Measurements from ENCODE around the gene QPCTL. TPM values are rescaled to one million over a fixed set of nuclear protein-coding genes. Genes with fewer than 3 reads are reported as not detected.
"Not testable (repeated sequence)": the region's sequence is repeated elsewhere in the genome, so short reads cannot be mapped to it uniquely, and the experiment has no call there.

QPCTL gene
- total RNA-seq, 1 donor from 2014 or later = 1.6 TPM

DNA sequence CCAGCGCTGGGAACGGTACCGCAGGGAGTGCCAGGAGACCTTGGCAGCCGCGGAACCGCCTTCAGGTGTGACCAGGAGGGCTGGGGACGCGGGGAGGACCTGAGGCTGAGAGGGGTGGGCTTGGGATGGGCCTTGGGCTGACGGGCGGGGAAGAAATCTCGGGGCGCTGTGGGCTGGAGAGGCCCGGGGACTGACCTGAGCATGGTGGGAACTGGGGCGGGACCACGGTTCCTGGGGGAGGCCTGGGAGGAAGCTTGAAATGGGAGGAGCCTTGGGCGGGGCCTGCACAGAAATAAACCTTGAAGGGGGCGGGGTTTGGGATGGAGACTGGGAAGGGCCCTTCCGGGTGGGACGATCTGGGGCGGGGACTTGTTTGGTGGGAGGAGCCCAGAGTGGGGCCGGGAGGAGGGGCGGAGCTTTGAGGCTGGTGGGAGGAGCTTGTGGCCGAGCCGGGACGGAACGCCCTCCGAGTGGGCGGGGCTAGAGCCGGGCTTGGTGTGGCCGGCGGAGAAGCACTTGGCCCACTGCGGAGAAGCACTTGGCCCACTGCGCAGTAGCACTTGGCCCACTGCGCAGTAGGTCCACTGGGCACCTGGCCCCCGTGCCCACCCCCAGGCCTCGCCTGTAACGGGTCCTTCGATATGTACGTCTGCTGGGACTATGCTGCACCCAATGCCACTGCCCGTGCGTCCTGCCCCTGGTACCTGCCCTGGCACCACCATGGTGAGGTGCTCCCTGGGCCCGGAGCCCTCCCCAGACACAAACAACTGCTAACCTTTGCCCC is 21.6 kb upstream of the QPCTL start:
- ATAC-seq (ENCODE audit: poor library complexity) (peak; percentile 61), DNase-seq (peak; percentile 77)
- intact Hi-C loops (cut with DNase I) = no loop called here

DNA sequence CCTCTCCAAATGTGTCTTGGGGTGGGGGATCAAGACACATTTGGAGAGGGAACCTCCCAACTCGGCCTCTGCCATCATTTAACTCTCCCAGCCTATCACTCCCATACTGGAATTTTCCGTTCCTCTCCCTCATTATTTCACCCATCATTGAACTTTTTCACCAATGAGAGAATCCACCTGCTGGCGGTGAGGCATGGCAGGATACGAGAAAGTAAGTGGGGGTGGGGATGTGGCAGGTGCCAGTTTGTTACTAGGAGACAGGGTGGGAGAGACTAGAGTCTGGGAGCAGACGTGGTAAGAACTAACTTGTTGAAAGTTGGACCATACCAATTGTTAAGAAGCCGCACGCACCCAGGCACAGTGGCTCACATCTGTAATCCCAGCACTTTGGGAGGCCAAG is 17.5 kb upstream of the QPCTL start:
- intact Hi-C loops (cut with DNase I) = no loop called here
- ATAC-seq (ENCODE audit: poor library complexity) (no peak), DNase-seq (no peak)

GRCh38 chr19:45676851-45677263 is 15.6 kb upstream of the QPCTL start:
- DNase-seq = no peak
- ATAC-seq (ENCODE audit: poor library complexity) = peak; percentile 10
- intact Hi-C loops (cut with DNase I) = no loop called here

DNA sequence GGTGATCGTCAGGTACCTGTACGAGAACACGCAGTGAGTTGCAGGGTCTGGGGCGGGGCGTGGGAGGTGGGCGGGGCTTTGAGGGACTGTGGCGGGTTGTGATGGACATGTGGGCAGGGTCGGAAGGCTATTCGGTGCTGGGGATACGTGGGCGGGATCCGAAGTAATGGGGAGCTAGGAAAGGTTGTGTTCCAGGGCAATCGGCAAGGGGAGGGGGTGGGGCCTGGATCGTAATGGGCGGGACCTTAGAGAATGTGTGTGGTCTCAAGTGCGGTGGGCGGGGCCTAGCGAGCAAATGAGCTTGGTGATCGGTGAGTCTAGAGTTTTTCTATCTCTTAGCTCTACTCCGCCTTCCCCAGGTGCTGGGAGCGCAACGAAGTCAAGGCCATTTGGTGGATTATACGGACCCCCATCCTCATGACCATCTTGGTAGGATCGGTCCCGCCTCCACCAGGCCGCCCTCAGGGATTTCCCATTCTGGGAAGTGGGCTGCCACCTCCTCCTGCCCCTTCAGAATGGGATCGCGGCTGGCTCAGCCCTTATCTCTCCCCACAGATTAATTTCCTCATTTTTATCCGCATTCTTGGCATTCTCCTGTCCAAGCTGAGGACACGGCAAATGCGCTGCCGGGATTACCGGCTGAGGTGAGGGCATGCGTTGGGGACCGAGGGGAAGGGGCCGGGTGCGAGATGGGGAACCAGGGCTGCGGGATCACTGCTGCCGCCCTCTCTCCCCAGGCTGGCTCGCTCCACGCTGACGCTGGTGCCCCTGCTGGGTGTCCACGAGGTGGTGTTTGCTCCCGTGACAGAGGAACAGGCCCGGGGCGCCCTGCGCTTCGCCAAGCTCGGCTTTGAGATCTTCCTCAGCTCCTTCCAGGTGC is 14.9 kb upstream of the QPCTL start:
- ATAC-seq (ENCODE audit: poor library complexity) = peak; percentile 60
- intact Hi-C loops (cut with DNase I) = no loop called here

DNA sequence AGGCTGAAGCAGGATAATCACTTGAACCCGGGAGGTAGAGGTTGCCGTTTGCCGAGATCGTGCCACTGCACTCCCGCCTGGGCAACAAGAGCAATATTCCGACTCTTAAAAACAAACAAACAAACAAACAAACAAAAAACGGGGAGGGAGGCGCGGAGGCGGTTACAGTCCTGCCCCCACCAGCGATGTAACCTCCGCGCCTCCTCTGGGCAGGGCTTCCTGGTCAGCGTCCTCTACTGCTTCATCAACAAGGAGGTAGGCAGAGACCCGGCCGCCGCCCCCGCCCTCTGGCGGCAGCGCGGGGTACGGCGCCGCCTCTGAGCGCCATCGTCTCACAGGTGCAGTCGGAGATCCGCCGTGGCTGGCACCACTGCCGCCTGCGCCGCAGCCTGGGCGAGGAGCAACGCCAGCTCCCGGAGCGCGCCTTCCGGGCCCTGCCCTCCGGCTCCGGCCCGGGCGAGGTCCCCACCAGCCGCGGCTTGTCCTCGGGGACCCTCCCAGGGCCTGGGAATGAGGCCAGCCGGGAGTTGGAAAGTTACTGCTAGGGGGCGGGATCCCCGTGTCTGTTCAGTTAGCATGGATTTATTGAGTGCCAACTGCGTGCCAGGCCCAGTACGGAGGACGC is 11.0 kb upstream of the QPCTL start:
- intact Hi-C loops (cut with DNase I) = no loop called here
- peak; percentile 92 for ATAC-seq (ENCODE audit: poor library complexity)
- DNase-seq = peak; percentile 93

More for the DNA sequence above, 14.9 kb upstream of the QPCTL start:
- DNase-seq = peak; percentile 79

- ATAC-seq (ENCODE audit: poor library complexity) (no peak), DNase-seq (no peak)
- intact Hi-C loops (cut with DNase I) = no loop called here
These were observed 10.3 kb upstream of the QPCTL start for GRCh38 chr19:45682117-45682516.

- ATAC-seq (ENCODE audit: poor library complexity) (no peak), DNase-seq (no peak)
- intact Hi-C loops (cut with DNase I) = no loop called here
These were observed 9.6 kb upstream of the QPCTL start for GRCh38 chr19:45682908-45683307.

GRCh38 chr19:45685045-45685444 is 7.4 kb upstream of the QPCTL start:
- intact Hi-C loops (cut with DNase I); ATAC-seq (ENCODE audit: poor library complexity): not testable (repeated sequence)

GRCh38 chr19:45687599-45687998 is 4.9 kb upstream of the QPCTL start:
- intact Hi-C loops (cut with DNase I) = no loop called here
- no peak for DNase-seq
- no peak for ATAC-seq (ENCODE audit: poor library complexity)

More at GRCh38 chr19:45685045-45685444, 7.4 kb upstream of the QPCTL start:
- DNase-seq = not testable (repeated sequence)

DNA sequence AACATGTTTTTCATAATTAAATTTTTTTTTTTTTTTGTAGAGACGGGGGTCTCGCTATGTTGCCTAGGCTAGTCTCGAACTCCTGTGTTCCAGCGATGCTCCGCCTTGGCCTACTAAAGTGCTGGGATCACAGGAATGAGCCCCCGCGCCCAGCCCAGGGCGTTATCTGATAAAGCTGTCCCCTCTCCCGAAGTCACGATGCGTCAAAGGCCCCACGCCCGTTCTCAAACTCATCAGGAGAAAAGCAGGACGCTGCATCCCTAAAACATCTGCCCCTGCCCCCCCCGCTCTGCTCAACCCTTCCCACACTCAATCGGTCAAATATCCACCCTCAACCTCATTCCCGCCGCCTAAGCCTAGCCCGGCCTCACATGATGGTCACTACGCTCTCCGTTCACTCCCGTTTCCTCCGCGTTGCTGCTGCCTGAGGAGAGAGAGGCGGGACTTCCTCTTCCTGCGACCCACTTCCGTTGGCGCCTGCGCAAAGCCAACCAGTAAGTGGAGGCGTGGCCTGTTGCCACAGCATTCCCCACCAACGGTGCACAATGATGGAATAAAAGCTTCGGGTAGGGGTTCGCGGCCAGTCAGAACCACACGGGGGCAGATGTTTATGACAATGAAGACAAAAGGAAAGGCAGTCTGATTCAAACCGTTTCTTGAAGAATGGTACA is 815 bp upstream of the QPCTL start, which contains the start of gene SNRPD2:
TSS of gene SNRPD2 (minus strand) at position 438 of the 671 bp plus-strand sequence. CDS start at position 373, 65 bp downstream.
- DNase-seq (peak; percentile 95), ATAC-seq (ENCODE audit: poor library complexity) (peak; percentile 92)
- intact Hi-C loops (cut with DNase I) = no loop called here

GRCh38 chr19:45693106-45693788 is 781 bp downstream of the QPCTL start:
- intact Hi-C loops (cut with DNase I) = no loop called here
- DNase-seq = peak; percentile 87
- peak; percentile 42 for ATAC-seq (ENCODE audit: poor library complexity)

DNA sequence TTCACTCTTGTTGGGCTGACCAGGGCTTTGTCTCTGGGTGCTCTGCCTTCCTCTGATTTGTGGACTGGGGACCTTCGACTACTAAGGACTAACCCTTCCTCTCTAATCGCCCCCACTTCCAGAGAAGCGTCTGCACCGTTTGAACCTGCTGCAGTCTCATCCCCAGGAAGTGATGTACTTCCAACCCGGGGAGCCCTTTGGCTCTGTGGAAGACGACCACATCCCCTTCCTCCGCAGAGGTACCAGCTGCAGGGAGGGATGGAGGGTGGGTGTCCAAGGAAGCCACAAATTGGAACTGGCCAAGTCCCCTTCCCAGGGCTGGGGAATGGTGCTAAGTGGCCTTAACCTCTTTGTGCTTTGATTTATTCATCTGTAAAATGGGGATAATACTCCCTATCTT is 9.2 kb downstream of the QPCTL start:
- ATAC-seq (ENCODE audit: poor library complexity) (no peak), DNase-seq (no peak)
- intact Hi-C loops (cut with DNase I) = no loop called here

DNA sequence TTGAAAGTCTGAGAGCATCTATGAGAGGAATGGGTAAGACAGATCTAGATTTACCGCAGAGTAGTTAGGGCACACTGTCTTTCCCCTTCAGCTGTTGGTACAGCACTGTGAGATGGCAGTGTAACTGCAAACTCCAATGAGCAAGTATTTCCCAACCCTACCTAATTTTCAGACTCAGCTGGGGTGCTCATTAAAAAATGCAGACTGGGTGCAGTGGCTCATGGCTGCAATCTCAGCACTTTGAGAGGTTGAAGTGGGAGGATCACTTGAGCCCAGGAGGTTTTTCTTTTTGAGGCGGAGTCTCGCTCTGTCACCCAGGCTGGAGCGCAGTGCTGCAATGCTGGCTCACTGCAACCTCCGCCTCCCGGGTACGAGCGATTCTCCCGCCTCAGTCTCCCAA is 12.6 kb downstream of the QPCTL start:
- ATAC-seq (ENCODE audit: poor library complexity) = no peak
- intact Hi-C loops (cut with DNase I) = no loop called here
- DNase-seq = no peak

DNA sequence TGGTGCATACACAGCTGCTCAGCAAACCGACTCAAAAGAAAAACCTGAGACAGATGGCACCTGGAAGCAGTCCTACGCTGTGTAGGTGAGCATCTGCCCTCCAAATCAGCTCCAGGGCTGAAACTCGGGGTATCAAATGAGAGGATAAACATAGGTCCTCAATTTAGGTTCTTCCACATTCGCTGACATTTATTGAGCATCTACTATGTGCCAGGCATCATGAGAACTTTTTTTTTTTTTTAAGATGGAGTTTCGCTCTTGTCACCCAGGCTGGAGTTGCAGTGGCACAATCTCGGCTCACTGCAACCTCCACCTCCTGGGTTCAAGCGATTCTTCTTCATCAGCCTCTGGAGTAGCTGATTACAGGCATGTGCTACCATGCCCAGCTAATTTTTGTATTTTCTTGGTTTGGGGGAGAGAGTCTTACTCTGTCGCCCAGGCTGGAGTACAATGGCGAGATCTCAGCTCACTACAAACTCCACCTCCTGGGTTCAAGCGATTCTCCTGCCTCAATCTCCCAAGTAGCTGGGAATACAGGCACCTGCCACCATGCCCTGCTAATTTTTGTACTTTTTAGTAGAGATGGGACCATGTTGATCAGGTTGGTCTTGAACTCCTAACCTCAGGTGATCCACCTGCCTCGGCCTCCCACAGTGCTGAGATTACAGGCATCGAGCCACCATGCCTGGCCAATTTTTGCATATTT is 13.4 kb downstream of the QPCTL start:
- DNase-seq (no peak), ATAC-seq (ENCODE audit: poor library complexity) (no peak)
- intact Hi-C loops (cut with DNase I) = no loop called here

GRCh38 chr19:45710356-45711130 is 18.1 kb downstream of the QPCTL start:
- DNase-seq = no peak
- no peak for ATAC-seq (ENCODE audit: poor library complexity)
- intact Hi-C loops (cut with DNase I) = no loop called here

DNA sequence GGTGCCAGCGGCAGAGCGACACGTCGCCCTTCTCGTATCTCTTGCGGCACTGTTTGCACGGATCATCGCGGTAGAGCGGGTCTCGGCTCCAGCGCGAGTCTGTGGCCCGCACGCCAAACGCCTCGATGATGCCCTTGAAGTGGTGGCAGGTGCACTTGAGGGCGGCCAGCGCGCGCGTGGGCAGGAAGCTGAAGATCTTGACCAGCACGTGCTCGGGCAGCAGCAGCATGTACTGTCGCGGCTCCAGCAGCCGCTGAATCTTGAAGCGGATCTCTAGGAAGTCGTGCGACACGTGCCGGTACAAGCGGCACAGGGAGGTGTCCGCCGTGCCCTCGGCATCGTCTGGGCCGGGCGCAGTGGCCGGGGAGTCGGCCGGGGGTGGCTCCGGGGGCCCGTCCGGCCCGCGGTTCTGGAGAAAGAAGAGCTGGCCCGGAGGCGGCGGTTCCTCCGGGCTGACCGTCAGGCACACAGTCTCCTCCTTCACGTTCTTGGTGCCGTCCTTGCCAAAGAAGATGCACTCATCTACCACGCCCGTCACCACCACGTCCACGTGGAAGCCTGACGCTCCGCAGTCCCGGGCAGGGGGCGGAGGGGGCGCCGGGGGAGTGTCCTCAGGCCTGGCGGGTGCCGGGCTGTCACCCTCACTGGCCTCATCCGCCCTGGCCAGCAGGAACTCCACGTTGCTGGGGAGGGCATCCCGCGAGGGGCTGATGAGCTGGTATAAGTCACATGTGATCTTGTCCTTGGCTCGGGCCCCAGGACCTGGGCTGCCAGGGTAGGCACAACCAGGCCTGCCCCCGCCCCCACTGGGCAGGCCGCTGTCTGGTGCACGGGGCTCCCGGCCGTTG is 19.6 kb downstream of the QPCTL start:
- intact Hi-C loops (cut with DNase I) = no loop called here
- no peak for DNase-seq
- no peak for ATAC-seq (ENCODE audit: poor library complexity)

Data from Right ventricle myocardium superior (tissue), 1 donor.